ENCODE results near the gene TOMM5. TPM values are rescaled to one million over a fixed set of nuclear protein-coding genes. Genes with fewer than 3 reads are reported as not detected.

Gene TOMM5
- total RNA-seq, 4 donors from 2014 or later, result 14.3 to 70.3 (median 63.1) TPM

GRCh38 chr9:37539634-37540033 is 52.8 kb downstream of the TOMM5 start:
- Histone ChIP-seq H3K27ac (no peak overlapping the region), H3K4me3 (no peak overlapping the region), H3K27me3 (no peaks in the 10 kb centered on the region), H3K9me3 (no peaks in the 10 kb centered on the region), H3K36me3 (peaks cover 0 to 5% (median 0%) of the 10 kb centered on the region in 4 donors), H3K4me1 (peaks cover 0 to 5% (median 2%) of the 10 kb centered on the region in 4 donors)
- no peak for DNase-seq
- in situ Hi-C loops (cut with MboI; ENCODE audit: low pct_ligation_motif_present in 1 of 4, low pct_unique_long_range_greater_than_20kb in 1 of 4, low sequenced_read_pairs in 3 of 4) (loop anchor here in 1 of 4 donors (25.0 kb wide), 1 partner anchor 123 kb away; the partner anchor contains the start of gene FRMPD1), intact Hi-C loops (cut with DNase I; ENCODE audit: low total_unique reads) (no loop called here)
- no peak for TF ChIP-seq POLR2AphosphoS5 (IDR thresholded peaks at IDR 0.05)
- TF ChIP-seq POLR2A (IDR thresholded peaks at IDR 0.05), result no peak
- no peak for TF ChIP-seq EP300 (IDR thresholded peaks at IDR 0.05; ENCODE audit: low read depth)
- no peak for TF ChIP-seq CTCF (IDR thresholded peaks at IDR 0.05)

Other genes starting within 250 kb of the TOMM5 start
- 100 to 1,000 TPM in 3 of 4 donors, 10 to 100 TPM in 1; 48.6 to 131 (median 104) TPM for gene GRHPR, start 169.9 kb downstream of the TOMM5 start, total RNA-seq
- gene ZBTB5, start 127.1 kb downstream of the TOMM5 start, total RNA-seq, result 10 to 100 TPM in 3 of 4 donors, 1 to 10 TPM in 1; 3.2 to 14.6 (median 12.8) TPM
- gene POLR1E, start 106.6 kb downstream of the TOMM5 start, total RNA-seq, result 10 to 100 TPM in 2 of 4 donors, 1 to 10 TPM in 2; 4.0 to 15.7 (median 9.0) TPM
- gene FBXO10, start 16.2 kb downstream of the TOMM5 start, total RNA-seq, result 10 to 100 TPM in 1 of 4 donors, 1 to 10 TPM in 3; 4.2 to 16.5 (median 6.8) TPM
- gene FRMPD1, start 58.4 kb upstream of the TOMM5 start, total RNA-seq, result 1 to 10 TPM in 1 of 4 donors, under 1 TPM in 2, not detected in 1; 0.27 to 4.6 (median 0.64) TPM
- gene TRMT10B, start 161.2 kb upstream of the TOMM5 start, total RNA-seq, result 1 to 10 TPM; 1.4 to 7.5 (median 4.0) TPM
- 10 to 100 TPM in 2 of 4 donors, 1 to 10 TPM in 2; 2.6 to 46.2 (median 14.7) TPM for gene EXOSC3, start 192.5 kb upstream of the TOMM5 start, total RNA-seq
- gene DCAF10, start 208.2 kb upstream of the TOMM5 start, total RNA-seq, result 100 to 1,000 TPM in 1 of 4 donors, 10 to 100 TPM in 3; 12.0 to 493 (median 34.2) TPM